Measurements from ENCODE around the gene ADPGK.

- no peak for TF ChIP-seq CTCF (IDR thresholded peaks at IDR 0.05; ENCODE audit: low read length)
- no peak for TF ChIP-seq EZH2 (optimal IDR thresholded peaks at IDR 0.05; ENCODE audit: low read depth, low read length)
Measured at GRCh38 chr15:72754096-72754495, 29.5 kb downstream of the ADPGK start.

All from MM.1S (cell line).